Measurements from ENCODE around the gene LALBA.

The LALBA gene

DNA sequence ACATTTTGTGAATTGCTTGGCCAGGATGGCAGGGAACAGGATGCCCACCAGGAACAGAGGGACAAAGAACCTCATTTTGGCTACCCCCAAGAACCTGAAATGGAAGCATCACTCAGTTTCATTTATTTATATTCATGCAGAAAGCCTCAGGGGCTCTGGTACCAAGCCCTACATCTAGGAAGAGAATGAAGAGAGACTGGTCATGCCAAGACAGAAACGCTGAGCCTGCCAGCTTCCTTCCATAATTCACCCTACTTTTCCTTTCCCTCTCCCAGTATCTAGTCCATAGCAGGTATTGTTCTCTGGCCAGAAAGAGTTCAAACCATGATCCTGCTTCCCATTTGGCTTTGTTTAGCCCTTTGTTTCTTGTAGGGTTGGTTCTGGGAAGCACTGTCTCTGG is at the start of gene LALBA:
TSS of gene LALBA (minus strand) at position 101 of the 400 bp plus-strand sequence. CDS start at position 75, 26 bp downstream.
- H3K4me3 ChIP-seq (replicated peaks; ENCODE audit: low read depth, low read length), result no peak within 1 kb of the TSS
- no peaks in the 10 kb centered on the region; the same call in 1 of the 2 replicates for H3K27me3 ChIP-seq (replicated peaks; ENCODE audit: control insufficient read depth, insufficient read depth, low read length)
- no peak for TF ChIP-seq CTCF (IDR thresholded peaks at IDR 0.05; ENCODE audit: insufficient read depth, low read length, poor library complexity, severe bottlenecking)
- no peaks in the 10 kb centered on the region for H3K36me3 ChIP-seq (ENCODE audit: control insufficient read depth, insufficient read depth, low read length)
- no peak for DNase-seq (ENCODE audit: extremely low read depth, insufficient read length)

DNA sequence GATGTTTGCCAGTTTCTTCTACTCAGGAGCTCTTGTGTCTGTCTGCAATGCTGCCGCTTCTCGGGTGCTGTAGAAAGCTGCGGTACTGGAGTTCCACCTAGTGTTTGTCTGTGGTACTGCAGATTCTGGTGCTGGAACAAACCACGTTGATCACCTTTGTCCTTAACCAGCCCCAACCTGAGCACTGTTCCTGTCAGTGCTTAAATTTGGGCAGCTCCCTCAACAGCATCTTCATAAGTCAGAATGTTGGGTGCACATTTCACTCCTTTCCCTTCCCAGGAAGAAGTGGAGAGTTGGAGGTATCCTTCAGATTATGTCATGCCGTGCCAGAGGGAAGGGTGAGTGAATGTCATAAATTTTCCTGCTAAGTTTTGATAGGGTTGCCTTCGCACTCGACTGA is 48.7 kb upstream of the LALBA start:
- DNase-seq (ENCODE audit: extremely low read depth, insufficient read length), result no peak
- Histone ChIP-seq H3K36me3 (ENCODE audit: control insufficient read depth, insufficient read depth, low read length) (no peaks in the 10 kb centered on the region), H3K4me3 (replicated peaks; ENCODE audit: low read depth, low read length) (no peak overlapping the region), H3K27me3 (replicated peaks; ENCODE audit: control insufficient read depth, insufficient read depth, low read length) (no peaks in the 10 kb centered on the region)
- peak; percentile 93 for TF ChIP-seq CTCF (IDR thresholded peaks at IDR 0.05; ENCODE audit: insufficient read depth, low read length, poor library complexity, severe bottlenecking)

- no peak for DNase-seq (ENCODE audit: extremely low read depth, insufficient read length)
- no peak overlapping the region for H3K4me3 ChIP-seq (replicated peaks; ENCODE audit: low read depth, low read length)
- H3K27me3 ChIP-seq (replicated peaks; ENCODE audit: control insufficient read depth, insufficient read depth, low read length), result no peaks in the 10 kb centered on the region
- TF ChIP-seq CTCF (IDR thresholded peaks at IDR 0.05; ENCODE audit: insufficient read depth, low read length, poor library complexity, severe bottlenecking), result no peak
- no peaks in the 10 kb centered on the region for H3K36me3 ChIP-seq (ENCODE audit: control insufficient read depth, insufficient read depth, low read length)
These were observed 45.8 kb upstream of the LALBA start for GRCh38 chr12:48615681-48616080.

DNA sequence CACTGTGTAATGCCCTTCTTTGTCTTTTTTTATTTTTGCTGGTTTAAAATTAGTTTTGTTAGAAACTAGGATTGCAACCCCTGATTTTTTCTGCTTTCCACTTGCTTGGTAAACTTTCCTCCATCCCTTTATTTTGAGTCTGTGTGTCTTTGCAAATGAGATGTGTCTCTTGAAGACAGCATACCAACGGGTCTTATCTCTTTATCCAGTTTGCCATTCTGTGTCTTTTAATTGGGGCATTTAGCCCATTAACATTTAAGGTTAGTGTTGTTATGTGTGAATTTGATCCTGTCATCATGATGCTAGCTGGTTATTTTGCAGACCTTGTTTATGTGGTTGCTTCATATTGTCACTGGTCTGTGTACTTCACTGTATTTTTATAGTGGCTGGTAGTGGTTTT is 43.5 kb upstream of the LALBA start:
- TF ChIP-seq CTCF (IDR thresholded peaks at IDR 0.05; ENCODE audit: insufficient read depth, low read length, poor library complexity, severe bottlenecking), result no peak
- no peaks in the 10 kb centered on the region for H3K36me3 ChIP-seq (ENCODE audit: control insufficient read depth, insufficient read depth, low read length)
- DNase-seq (ENCODE audit: extremely low read depth, insufficient read length), result no peak
- H3K4me3 ChIP-seq (replicated peaks; ENCODE audit: low read depth, low read length), result no peak overlapping the region
- no peaks in the 10 kb centered on the region for H3K27me3 ChIP-seq (replicated peaks; ENCODE audit: control insufficient read depth, insufficient read depth, low read length)

DNA sequence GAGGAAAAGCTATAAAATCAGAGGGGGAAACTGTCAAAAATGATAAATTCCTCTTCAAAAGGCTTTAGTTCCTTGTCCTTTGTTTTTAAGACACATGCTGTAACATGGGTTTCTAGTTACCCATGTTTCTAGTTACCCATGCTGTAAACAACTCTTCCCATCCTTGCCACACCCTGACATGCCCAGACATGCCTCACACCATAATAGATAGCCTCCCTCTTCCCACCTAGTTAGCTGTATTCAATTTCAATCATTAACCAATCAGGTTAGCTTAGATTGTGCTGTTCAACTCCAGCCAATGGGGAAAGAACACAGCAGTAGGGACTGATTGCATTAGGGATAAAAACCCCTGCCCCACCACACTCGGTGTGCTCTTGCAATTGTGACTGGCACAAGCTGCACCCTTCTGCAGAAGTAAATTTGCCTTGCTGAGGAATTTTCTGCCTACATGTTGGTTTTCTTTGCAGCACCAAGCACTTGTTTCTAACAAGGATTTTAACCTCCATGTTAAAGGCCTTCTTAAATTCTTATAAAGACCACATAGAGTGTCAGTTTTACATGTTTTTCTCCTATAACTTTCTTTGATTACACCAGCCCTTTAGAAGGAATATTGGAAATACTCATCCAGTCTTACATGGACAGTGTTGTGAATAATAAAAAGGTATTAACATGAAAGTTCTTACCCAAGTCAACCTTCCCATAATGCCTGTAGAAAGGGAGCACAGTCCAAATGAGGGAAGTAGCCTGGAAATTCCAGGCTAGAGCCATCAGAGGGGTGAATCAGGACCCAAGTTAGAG is 32.5 kb upstream of the LALBA start:
- DNase-seq (ENCODE audit: extremely low read depth, insufficient read length), result no peak
- Histone ChIP-seq H3K36me3 (ENCODE audit: control insufficient read depth, insufficient read depth, low read length) (no peaks in the 10 kb centered on the region), H3K4me3 (replicated peaks; ENCODE audit: low read depth, low read length) (no peak overlapping the region), H3K27me3 (replicated peaks; ENCODE audit: control insufficient read depth, insufficient read depth, low read length) (no peaks in the 10 kb centered on the region)
- TF ChIP-seq CTCF (IDR thresholded peaks at IDR 0.05; ENCODE audit: insufficient read depth, low read length, poor library complexity, severe bottlenecking), result no peak
